H9 (cell line): ENCODE measurements around the gene MOCS1. TPM values are rescaled to one million over a fixed set of nuclear protein-coding genes. Genes with fewer than 3 reads are reported as not detected.

Experiments
- DNase-seq: peaks from one replicate; pipeline ENCODE4 v3.0.0-alpha.2; 2017
- H2AFZ ChIP-seq: one replicate; pipeline ENCODE4 v1.6.1; 2013; ENCODE audit warnings: mild to moderate bottlenecking, low read length, control low read depth, moderate library complexity
- H2AK5ac ChIP-seq: 2 replicates; pipeline ENCODE4 v1.6.1; 2013; ENCODE audit warnings: low read length, control low read depth, mixed read lengths; ENCODE audit not compliant: insufficient read length
- H2BK120ac ChIP-seq: one replicate; pipeline ENCODE4 v1.6.1; 2013; ENCODE audit warnings: low read depth, mild to moderate bottlenecking, low read length, control low read depth, inconsistent platforms; ENCODE audit not compliant: poor library complexity, severe bottlenecking
- H2BK12ac ChIP-seq: 2 replicates; pipeline ENCODE4 v1.6.1; 2013; ENCODE audit warnings: low read length, control low read depth, mixed read lengths, low read depth; ENCODE audit not compliant: insufficient read length
- H2BK15ac ChIP-seq: 2 replicates; pipeline ENCODE4 v1.6.1; 2013; ENCODE audit warnings: low read depth, low read length, control low read depth
- H2BK20ac ChIP-seq: one replicate; pipeline ENCODE4 v1.6.1; 2013; ENCODE audit warnings: low read depth, mild to moderate bottlenecking, low read length, control low read depth, inconsistent platforms; ENCODE audit not compliant: poor library complexity, severe bottlenecking
- H2BK5ac ChIP-seq: 2 replicates; pipeline ENCODE4 v1.6.1; 2013; ENCODE audit warnings: low read length, control low read depth, mixed read lengths; ENCODE audit not compliant: insufficient read length
- H3K14ac ChIP-seq: 2 replicates; pipeline ENCODE4 v1.6.1; 2013; ENCODE audit warnings: low read length, control low read depth; ENCODE audit not compliant: insufficient read depth
- H3K18ac ChIP-seq: 2 replicates; pipeline ENCODE4 v1.6.1; 2013; ENCODE audit warnings: low read depth, mild to moderate bottlenecking, mixed read lengths, low read length, control low read depth; ENCODE audit not compliant: insufficient read length
- H3K23ac ChIP-seq: 2 replicates; pipeline ENCODE4 v1.6.1; 2013; ENCODE audit warnings: low read length, control low read depth, mixed read lengths, low read depth; ENCODE audit not compliant: insufficient read length
- H3K23me2 ChIP-seq: 2 replicates; pipeline ENCODE4 v1.6.1; 2013; ENCODE audit warnings: low read depth, mild to moderate bottlenecking, mixed read lengths, low read length, control low read depth; ENCODE audit not compliant: insufficient read length, poor library complexity, severe bottlenecking
- H3K27ac ChIP-seq: 2 replicates; pipeline ENCODE4 v1.5.1; 2013; ENCODE audit warnings: low read length, control low read depth, mixed read lengths, low read depth; ENCODE audit not compliant: insufficient read length
- H3K27me3 ChIP-seq: 2 replicates; pipeline ENCODE4 v1.6.1; 2013; ENCODE audit warnings: low read length, control low read depth, inconsistent platforms; ENCODE audit not compliant: insufficient read depth
- H3K4ac ChIP-seq: 2 replicates; pipeline ENCODE4 v1.6.1; 2013; ENCODE audit warnings: low read depth, mild to moderate bottlenecking, control low read depth, inconsistent platforms, low read length, moderate library complexity
- H3K4me1 ChIP-seq: 2 replicates; pipeline ENCODE4 v1.6.1; 2013; ENCODE audit warnings: low read length, control low read depth, inconsistent platforms; ENCODE audit not compliant: insufficient read depth
- H3K4me2 ChIP-seq: 2 replicates; pipeline ENCODE4 v1.6.1; 2013; ENCODE audit warnings: low read length, control low read depth, mixed read lengths; ENCODE audit not compliant: insufficient read length, insufficient read depth
- H3K56ac ChIP-seq: 2 replicates; pipeline ENCODE4 v1.6.1; 2013; ENCODE audit warnings: low read depth, mild to moderate bottlenecking, mixed read lengths, low read length, control low read depth; ENCODE audit not compliant: insufficient read length
- H3K79me1 ChIP-seq: 2 replicates; pipeline ENCODE4 v1.6.1; 2013; ENCODE audit warnings: low read depth, mild to moderate bottlenecking, moderate library complexity, low read length, control low read depth, inconsistent platforms; ENCODE audit not compliant: insufficient read depth, poor library complexity, severe bottlenecking
- H3K79me2 ChIP-seq: 2 replicates; pipeline ENCODE4 v1.6.1; 2013; ENCODE audit warnings: low read length, control low read depth, inconsistent platforms; ENCODE audit not compliant: insufficient read depth
- H3K9ac ChIP-seq: 2 replicates; pipeline ENCODE4 v1.6.1; 2013; ENCODE audit warnings: low read length, control low read depth, mixed read lengths; ENCODE audit not compliant: insufficient read length; ENCODE audit errors: extremely low read depth
- H3K9me3 ChIP-seq: one replicate; pipeline ENCODE4 v1.6.1; 2013; ENCODE audit warnings: low read depth, low read length, inconsistent platforms; ENCODE audit not compliant: control insufficient read depth
- H3T11ph ChIP-seq: one replicate; pipeline ENCODE4 v1.6.1; 2013; ENCODE audit warnings: mild to moderate bottlenecking, low read length, control low read depth, inconsistent platforms
- H4K20me1 ChIP-seq: one replicate; pipeline ENCODE4 v1.6.1; 2013; ENCODE audit not compliant: control insufficient read depth, insufficient read length, insufficient read depth
- H4K5ac ChIP-seq: 2 replicates; pipeline ENCODE4 v1.6.1; 2013; ENCODE audit warnings: low read depth, mild to moderate bottlenecking, mixed read lengths, low read length, control low read depth; ENCODE audit not compliant: insufficient read length
- H4K8ac ChIP-seq: replicated peaks from 2 replicates; pipeline ENCODE4 v1.6.1; 2013; ENCODE audit warnings: low read length, control low read depth, mixed read lengths, low read depth; ENCODE audit not compliant: insufficient read length
- H4K91ac ChIP-seq: 2 replicates; pipeline ENCODE4 v1.6.1; 2013; ENCODE audit warnings: low read depth, mild to moderate bottlenecking, moderate library complexity, mixed read lengths, low read length, control low read depth; ENCODE audit not compliant: insufficient read length
- H3K27ac Mint-ChIP-seq, 3 experiments: 2 replicates in 2 of 3; 3 replicates in 1 of 3; pipeline ENCODE4 v1.8.0; 2020 to 2021; ENCODE audit warnings: mixed read lengths in 3 of 3, mild to moderate bottlenecking in 1 of 3, moderate library complexity in 1 of 3
- H3K27me3 Mint-ChIP-seq: 2 replicates; pipeline ENCODE4 v1.8.0; 2021; ENCODE audit warnings: low read depth, mild to moderate bottlenecking, moderate library complexity, mixed read lengths
- H3K36me3 Mint-ChIP-seq, 3 experiments: 2 replicates in 2 of 3; 3 replicates in 1 of 3; pipeline ENCODE4 v1.8.0; 2020 to 2021; ENCODE audit warnings: low read depth in 3 of 3, mixed read lengths in 3 of 3; ENCODE audit not compliant: insufficient read depth in 1 of 3
- H3K4me1 Mint-ChIP-seq, 2 experiments: 2 replicates each; pipeline ENCODE4 v1.8.0; 2020; ENCODE audit warnings: mixed read lengths in 2 of 2
- H3K4me3 Mint-ChIP-seq, 2 experiments: 2 replicates in 1 of 2; 3 replicates in 1 of 2; pipeline ENCODE4 v1.8.0; 2020 to 2021; ENCODE audit warnings: mild to moderate bottlenecking in 2 of 2, mixed read lengths in 2 of 2, moderate library complexity in 1 of 2
- H3K9me3 Mint-ChIP-seq, 2 experiments: 2 replicates in 1 of 2; 3 replicates in 1 of 2; pipeline ENCODE4 v1.8.0; 2020; ENCODE audit warnings: mild to moderate bottlenecking in 2 of 2, mixed read lengths in 2 of 2, moderate library complexity in 1 of 2
- WGBS: extraction: QIAGEN DNeasy Blood & Tissue Kit; methylation state at CpG from one replicate; pipeline ENCODE4 v1.1.7; 2013; ENCODE audit warnings: missing lambda C conversion rate, low lambda C conversion rate, mixed read lengths; ENCODE audit not compliant: insufficient read length; ENCODE audit errors: extremely low coverage; 5-methylcytosine and 5-hydroxymethylcytosine counted together
- total RNA-seq: library from RNA; stranded (reverse); gene quantifications from 2 replicates; pipeline ENCODE4 v1.2.1, GENCODE V29; 2021
- TF ChIP-seq, protein P1 (sequence below): fragments of 200-600 bp; sonication (generic); conservative IDR thresholded peaks from 3 replicates; pipeline ENCODE4 v1.8.0; 2021; ENCODE audit warnings: antibody characterized with exemption, mild to moderate bottlenecking

The MOCS1 gene
- total RNA-seq, 1 experiment from 2014 or later: 15.2 TPM

- no peak overlapping the region for H2BK20ac ChIP-seq
- no peaks in the 10 kb centered on the region for H3K9me3 ChIP-seq
- no peak overlapping the region for H4K8ac ChIP-seq
- H2BK15ac ChIP-seq: no peak overlapping the region
- H2BK5ac ChIP-seq: no peak overlapping the region
- H4K20me1 ChIP-seq: no peaks in the 10 kb centered on the region
- DNase-seq: no peak
- no peak overlapping the region for H3T11ph ChIP-seq
- no peak overlapping the region for H3K4me2 ChIP-seq
- no peak overlapping the region for H2AFZ ChIP-seq
- peaks cover 10% of the 10 kb centered on the region; the same call in 1 of the 2 replicates for H3K4me1 ChIP-seq
- peaks cover 15 to 16% of the 10 kb centered on the region in 2 experiments for H3K4me1 Mint-ChIP-seq
- H3K9ac ChIP-seq: no peak overlapping the region
- no peak overlapping the region for H3K23ac ChIP-seq
- TF ChIP-seq, protein P1, sequence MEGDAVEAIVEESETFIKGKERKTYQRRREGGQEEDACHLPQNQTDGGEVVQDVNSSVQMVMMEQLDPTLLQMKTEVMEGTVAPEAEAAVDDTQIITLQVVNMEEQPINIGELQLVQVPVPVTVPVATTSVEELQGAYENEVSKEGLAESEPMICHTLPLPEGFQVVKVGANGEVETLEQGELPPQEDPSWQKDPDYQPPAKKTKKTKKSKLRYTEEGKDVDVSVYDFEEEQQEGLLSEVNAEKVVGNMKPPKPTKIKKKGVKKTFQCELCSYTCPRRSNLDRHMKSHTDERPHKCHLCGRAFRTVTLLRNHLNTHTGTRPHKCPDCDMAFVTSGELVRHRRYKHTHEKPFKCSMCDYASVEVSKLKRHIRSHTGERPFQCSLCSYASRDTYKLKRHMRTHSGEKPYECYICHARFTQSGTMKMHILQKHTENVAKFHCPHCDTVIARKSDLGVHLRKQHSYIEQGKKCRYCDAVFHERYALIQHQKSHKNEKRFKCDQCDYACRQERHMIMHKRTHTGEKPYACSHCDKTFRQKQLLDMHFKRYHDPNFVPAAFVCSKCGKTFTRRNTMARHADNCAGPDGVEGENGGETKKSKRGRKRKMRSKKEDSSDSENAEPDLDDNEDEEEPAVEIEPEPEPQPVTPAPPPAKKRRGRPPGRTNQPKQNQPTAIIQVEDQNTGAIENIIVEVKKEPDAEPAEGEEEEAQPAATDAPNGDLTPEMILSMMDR: no peak
- no peak overlapping the region for H3K14ac ChIP-seq
- H3K4ac ChIP-seq: no peak overlapping the region
- no peak overlapping the region for H3K4me3 Mint-ChIP-seq
- H3K27ac ChIP-seq: no peak overlapping the region
- no CpG with 5 or more reads among the region's 4 CpGs for whole genome bisulfite sequencing
- no peak overlapping the region for H3K18ac ChIP-seq
- H3K79me2 ChIP-seq: no peaks in the 10 kb centered on the region
- H3K27ac Mint-ChIP-seq: no peak overlapping the region
- H4K91ac ChIP-seq: no peak overlapping the region
- H3K27me3 Mint-ChIP-seq: peaks cover 7% of the 10 kb centered on the region
- H2AK5ac ChIP-seq: no peak overlapping the region
- H3K9me3 Mint-ChIP-seq: peaks cover 0 to 2% of the 10 kb centered on the region in 2 experiments; a peak in 1 of 5 replicates
- no peaks in the 10 kb centered on the region for H3K23me2 ChIP-seq
- H4K5ac ChIP-seq: no peak overlapping the region
- no peaks in the 10 kb centered on the region for H3K79me1 ChIP-seq
- peaks cover 0 to 4% (median 3%) of the 10 kb centered on the region in 3 experiments; a peak in 4 of 7 replicates for H3K36me3 Mint-ChIP-seq
- no peak overlapping the region for H3K56ac ChIP-seq
- no peaks in the 10 kb centered on the region for H3K27me3 ChIP-seq
- no peak overlapping the region for H2BK120ac ChIP-seq
- no peak overlapping the region for H2BK12ac ChIP-seq
Observed at GRCh38 chr6:39898625-39899024, 35.6 kb downstream of the MOCS1 start.
